ENCODE measurements around the gene ANKRD17.

ANKRD17 gene

DNA sequence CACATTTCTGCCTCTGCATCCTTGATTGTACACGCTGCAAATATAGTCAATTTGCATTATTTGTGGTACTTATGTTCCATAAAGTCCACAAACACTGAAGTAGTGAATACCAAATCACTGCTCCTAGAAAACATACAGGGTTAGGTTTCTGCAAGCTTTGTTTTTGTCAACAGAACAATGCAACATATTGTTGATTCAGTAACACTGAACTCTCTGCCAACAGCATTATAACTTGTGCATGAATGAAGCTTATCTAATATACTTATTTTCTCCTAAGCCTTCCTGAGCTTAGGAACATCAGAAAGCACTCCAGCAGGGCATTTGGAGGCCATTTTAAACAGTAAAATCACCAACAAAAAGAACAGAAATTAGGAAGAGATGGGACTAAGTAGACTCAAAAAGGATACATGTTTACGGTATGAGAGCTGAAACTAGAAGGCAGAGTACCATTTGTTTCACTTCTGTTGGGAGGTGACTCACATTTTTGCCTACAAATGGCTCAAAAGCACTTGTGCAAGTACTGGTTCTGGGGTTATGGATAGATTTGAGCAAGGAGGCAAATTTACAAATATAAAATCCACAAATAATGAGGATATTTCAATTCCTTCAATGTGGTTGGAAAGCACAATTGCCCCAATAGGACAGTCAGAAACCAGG is 203.2 kb downstream of the ANKRD17 start:
- no peak for TF ChIP-seq EZH2 (IDR thresholded peaks at IDR 0.05; ENCODE audit: borderline replicate concordance, low read depth, low read length, severe bottlenecking)
- TF ChIP-seq, protein P1, sequence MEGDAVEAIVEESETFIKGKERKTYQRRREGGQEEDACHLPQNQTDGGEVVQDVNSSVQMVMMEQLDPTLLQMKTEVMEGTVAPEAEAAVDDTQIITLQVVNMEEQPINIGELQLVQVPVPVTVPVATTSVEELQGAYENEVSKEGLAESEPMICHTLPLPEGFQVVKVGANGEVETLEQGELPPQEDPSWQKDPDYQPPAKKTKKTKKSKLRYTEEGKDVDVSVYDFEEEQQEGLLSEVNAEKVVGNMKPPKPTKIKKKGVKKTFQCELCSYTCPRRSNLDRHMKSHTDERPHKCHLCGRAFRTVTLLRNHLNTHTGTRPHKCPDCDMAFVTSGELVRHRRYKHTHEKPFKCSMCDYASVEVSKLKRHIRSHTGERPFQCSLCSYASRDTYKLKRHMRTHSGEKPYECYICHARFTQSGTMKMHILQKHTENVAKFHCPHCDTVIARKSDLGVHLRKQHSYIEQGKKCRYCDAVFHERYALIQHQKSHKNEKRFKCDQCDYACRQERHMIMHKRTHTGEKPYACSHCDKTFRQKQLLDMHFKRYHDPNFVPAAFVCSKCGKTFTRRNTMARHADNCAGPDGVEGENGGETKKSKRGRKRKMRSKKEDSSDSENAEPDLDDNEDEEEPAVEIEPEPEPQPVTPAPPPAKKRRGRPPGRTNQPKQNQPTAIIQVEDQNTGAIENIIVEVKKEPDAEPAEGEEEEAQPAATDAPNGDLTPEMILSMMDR (IDR thresholded peaks at IDR 0.05; ENCODE audit: borderline replicate concordance, extremely low read depth, low read length, poor library complexity, severe bottlenecking) = no peak
- peaks cover 51% of the 10 kb centered on the region for H3K36me3 ChIP-seq (ENCODE audit: insufficient read depth, low read length)
- no peaks in the 10 kb centered on the region for H3K27me3 ChIP-seq (ENCODE audit: insufficient read depth, low read length, poor library complexity)
- no peaks in the 10 kb centered on the region for H3K4me1 ChIP-seq (ENCODE audit: insufficient read depth, low read length)
- H3K27ac ChIP-seq (ENCODE audit: low read length) = no peak overlapping the region
- H3K79me2 ChIP-seq (ENCODE audit: insufficient read depth, low read length) = no peaks in the 10 kb centered on the region
- H3K9me3 ChIP-seq (ENCODE audit: insufficient read depth, low read length, severe bottlenecking) = no peaks in the 10 kb centered on the region
- no peak overlapping the region for H3K9ac ChIP-seq (ENCODE audit: low read depth, low read length)
- no peak for ATAC-seq (ENCODE audit: insufficient read depth, low read depth)
- no peaks in the 10 kb centered on the region for H4K20me1 ChIP-seq (ENCODE audit: insufficient read depth, low read length)
- H3K4me3 ChIP-seq (ENCODE audit: low read depth in 1 of 2, low read length in 2 of 2) = no peak overlapping the region
- no peak overlapping the region for H3K4me2 ChIP-seq (ENCODE audit: insufficient read depth, low read length)
- H2AFZ ChIP-seq (ENCODE audit: low read depth, low read length) = no peak overlapping the region
- DNase-seq = no peak

DNA sequence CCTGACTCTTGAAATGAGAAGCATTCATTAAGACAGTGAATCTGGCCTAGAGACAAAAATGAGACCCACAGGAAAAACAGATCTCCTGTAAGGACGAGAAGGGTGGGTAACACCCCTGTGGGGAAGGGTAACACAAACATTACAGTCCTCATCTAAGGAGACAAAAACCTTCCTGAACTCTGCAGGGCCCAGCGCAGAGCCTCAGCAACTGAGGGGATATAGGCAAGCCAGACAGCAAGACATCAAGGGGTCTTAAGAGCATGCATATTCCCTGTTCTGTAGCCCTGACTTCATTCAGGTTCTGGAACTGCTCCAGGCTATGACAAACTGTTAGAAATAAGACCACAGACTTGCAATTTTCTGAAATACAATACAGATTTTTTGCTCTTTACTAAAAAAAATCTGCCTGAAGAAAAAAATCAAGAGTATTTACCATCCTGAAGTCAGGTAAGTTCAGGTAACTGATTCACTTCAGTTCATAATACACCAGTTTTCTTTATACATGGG is 204.6 kb downstream of the ANKRD17 start:
- no peak for ATAC-seq (ENCODE audit: insufficient read depth, low read depth)
- no peaks in the 10 kb centered on the region for H4K20me1 ChIP-seq (ENCODE audit: insufficient read depth, low read length)

DNA sequence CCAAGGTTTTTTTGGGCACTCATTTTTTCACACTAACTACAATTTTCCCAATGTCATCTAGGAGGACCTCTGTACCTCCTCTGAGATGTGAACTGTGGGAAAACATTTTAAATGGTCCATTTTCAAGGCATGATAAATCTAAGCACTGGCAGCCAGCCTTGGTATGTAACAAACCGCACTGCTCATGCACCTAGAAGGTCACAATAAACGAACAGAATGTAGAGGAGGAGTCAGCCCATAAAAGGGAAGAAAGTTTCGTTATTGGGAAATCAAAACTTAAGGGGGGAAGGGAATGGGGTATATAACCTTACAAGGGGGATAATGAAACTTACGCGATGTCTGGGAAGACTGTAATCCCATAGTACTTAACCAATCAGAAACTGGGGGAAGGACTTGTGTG is 205.5 kb downstream of the ANKRD17 start:
- TF ChIP-seq EZH2 (IDR thresholded peaks at IDR 0.05; ENCODE audit: borderline replicate concordance, low read depth, low read length, severe bottlenecking) = no peak
- Histone ChIP-seq H3K36me3 (ENCODE audit: insufficient read depth, low read length) (peaks cover 29% of the 10 kb centered on the region), H4K20me1 (ENCODE audit: insufficient read depth, low read length) (no peaks in the 10 kb centered on the region), H3K4me3 (ENCODE audit: low read depth in 1 of 2, low read length in 2 of 2) (no peak overlapping the region), H3K27me3 (ENCODE audit: insufficient read depth, low read length, poor library complexity) (no peaks in the 10 kb centered on the region), H3K4me2 (ENCODE audit: insufficient read depth, low read length) (no peak overlapping the region), H3K27ac (ENCODE audit: low read length) (no peak overlapping the region), H3K9me3 (ENCODE audit: insufficient read depth, low read length, severe bottlenecking) (no peaks in the 10 kb centered on the region), H3K9ac (ENCODE audit: low read depth, low read length) (no peak overlapping the region), H3K79me2 (ENCODE audit: insufficient read depth, low read length) (no peaks in the 10 kb centered on the region), H3K4me1 (ENCODE audit: insufficient read depth, low read length) (no peaks in the 10 kb centered on the region), H2AFZ (ENCODE audit: low read depth, low read length) (no peak overlapping the region)
- DNase-seq = no peak
- no peak for ATAC-seq (ENCODE audit: insufficient read depth, low read depth)

More for the DNA sequence above, 204.6 kb downstream of the ANKRD17 start:
- Histone ChIP-seq H3K27ac (ENCODE audit: low read length) (no peak overlapping the region), H3K27me3 (ENCODE audit: insufficient read depth, low read length, poor library complexity) (no peaks in the 10 kb centered on the region), H3K4me1 (ENCODE audit: insufficient read depth, low read length) (no peaks in the 10 kb centered on the region), H3K79me2 (ENCODE audit: insufficient read depth, low read length) (no peaks in the 10 kb centered on the region), H3K4me2 (ENCODE audit: insufficient read depth, low read length) (no peak overlapping the region), H2AFZ (ENCODE audit: low read depth, low read length) (no peak overlapping the region), H3K9me3 (ENCODE audit: insufficient read depth, low read length, severe bottlenecking) (no peaks in the 10 kb centered on the region), H3K9ac (ENCODE audit: low read depth, low read length) (no peak overlapping the region), H3K4me3 (ENCODE audit: low read depth in 1 of 2, low read length in 2 of 2) (no peak overlapping the region), H3K36me3 (ENCODE audit: insufficient read depth, low read length) (peaks cover 39% of the 10 kb centered on the region)
- no peak for TF ChIP-seq EZH2 (IDR thresholded peaks at IDR 0.05; ENCODE audit: borderline replicate concordance, low read depth, low read length, severe bottlenecking)
- TF ChIP-seq, protein P1 (IDR thresholded peaks at IDR 0.05; ENCODE audit: borderline replicate concordance, extremely low read depth, low read length, poor library complexity, severe bottlenecking) = no peak
- no peak for DNase-seq

DNA sequence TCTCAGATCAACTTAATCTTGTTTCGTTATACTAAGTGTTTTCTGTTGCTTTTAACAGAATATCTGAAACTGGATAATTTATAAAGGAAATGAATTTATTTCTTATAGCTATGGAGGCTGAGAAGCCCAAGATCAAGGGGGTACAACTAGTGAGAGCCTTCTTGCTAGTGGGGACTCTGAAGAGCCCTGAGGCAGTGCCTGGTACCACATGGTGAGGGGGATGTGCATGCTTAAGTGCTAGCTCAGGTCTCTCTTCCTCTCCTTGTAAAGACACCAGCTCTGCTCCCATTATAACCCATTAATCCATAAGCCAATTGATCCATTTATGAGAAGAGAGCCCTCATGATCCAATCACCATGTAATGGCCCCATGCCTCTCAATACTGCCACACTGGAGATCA is 207.0 kb downstream of the ANKRD17 start:
- no peak for ATAC-seq (ENCODE audit: insufficient read depth, low read depth)
- Histone ChIP-seq H4K20me1 (ENCODE audit: insufficient read depth, low read length) (no peaks in the 10 kb centered on the region), H2AFZ (ENCODE audit: low read depth, low read length) (no peak overlapping the region), H3K4me3 (ENCODE audit: low read depth in 1 of 2, low read length in 2 of 2) (no peak overlapping the region), H3K4me1 (ENCODE audit: insufficient read depth, low read length) (no peaks in the 10 kb centered on the region), H3K4me2 (ENCODE audit: insufficient read depth, low read length) (no peak overlapping the region), H3K9ac (ENCODE audit: low read depth, low read length) (no peak overlapping the region), H3K36me3 (ENCODE audit: insufficient read depth, low read length) (peaks cover 17% of the 10 kb centered on the region; the same call in 1 of the 2 replicates), H3K27ac (ENCODE audit: low read length) (no peak overlapping the region), H3K79me2 (ENCODE audit: insufficient read depth, low read length) (no peaks in the 10 kb centered on the region), H3K9me3 (ENCODE audit: insufficient read depth, low read length, severe bottlenecking) (no peaks in the 10 kb centered on the region), H3K27me3 (ENCODE audit: insufficient read depth, low read length, poor library complexity) (no peaks in the 10 kb centered on the region)
- no peak for DNase-seq
- TF ChIP-seq EZH2 (IDR thresholded peaks at IDR 0.05; ENCODE audit: borderline replicate concordance, low read depth, low read length, severe bottlenecking) = no peak
- TF ChIP-seq, protein P1 (IDR thresholded peaks at IDR 0.05; ENCODE audit: borderline replicate concordance, extremely low read depth, low read length, poor library complexity, severe bottlenecking) = no peak
